Measurements from ENCODE around the gene PANX2. TPM values are rescaled to one million over a fixed set of nuclear protein-coding genes. Genes with fewer than 3 reads are reported as not detected.
"Not testable (repeated sequence)": the region's sequence is repeated elsewhere in the genome, so short reads cannot be mapped to it uniquely, and the experiment has no call there.

The PANX2 gene
- total RNA-seq, 1 experiment from 2014 or later: not detected

- H4K20me1 ChIP-seq (ENCODE audit: insufficient read depth, low read depth, low read length): no peaks in the 10 kb centered on the region
- no peak overlapping the region for H2AFZ ChIP-seq (ENCODE audit: low read length)
- no peak overlapping the region for H3K4me3 ChIP-seq (ENCODE audit: low read length)
- no peaks in the 10 kb centered on the region for H3K9me3 ChIP-seq (ENCODE audit: low read length)
- H3K27me3 ChIP-seq (ENCODE audit: low read length): no peaks in the 10 kb centered on the region
- H3K4me1 ChIP-seq (ENCODE audit: low read length): peaks cover 3% of the 10 kb centered on the region; the same call in 1 of the 2 replicates
- no peaks in the 10 kb centered on the region for H3K79me2 ChIP-seq (ENCODE audit: low read length)
- H3K27ac ChIP-seq (ENCODE audit: low read length): no peak overlapping the region
- H3K9me2 ChIP-seq (replicated peaks; ENCODE audit: insufficient read depth, low read length): no peaks in the 10 kb centered on the region
- no peak overlapping the region for H3K9ac ChIP-seq (ENCODE audit: low read length)
- DNase-seq: no peak
- no peak overlapping the region for H3K4me2 ChIP-seq (ENCODE audit: low read depth, low read length, poor library complexity, severe bottlenecking)
- H3K36me3 ChIP-seq (ENCODE audit: insufficient read depth, low read length): no peaks in the 10 kb centered on the region
These were observed 27.4 kb upstream of the PANX2 start for GRCh38 chr22:50143096-50143495.

GRCh38 chr22:50144005-50144614 lies 26.4 kb upstream of the PANX2 start:
- Histone ChIP-seq H3K4me2 (ENCODE audit: low read depth, low read length, poor library complexity, severe bottlenecking) (no peak overlapping the region), H3K27ac (ENCODE audit: low read length) (no peak overlapping the region), H3K9me2 (replicated peaks; ENCODE audit: insufficient read depth, low read length) (no peaks in the 10 kb centered on the region), H2AFZ (ENCODE audit: low read length) (no peak overlapping the region), H3K9me3 (ENCODE audit: low read length) (no peaks in the 10 kb centered on the region), H3K4me1 (ENCODE audit: low read length) (peaks cover 6% of the 10 kb centered on the region), H3K27me3 (ENCODE audit: low read length) (no peaks in the 10 kb centered on the region), H3K4me3 (ENCODE audit: low read length) (no peak overlapping the region), H4K20me1 (ENCODE audit: insufficient read depth, low read depth, low read length) (no peaks in the 10 kb centered on the region), H3K9ac (ENCODE audit: low read length) (no peak overlapping the region), H3K36me3 (ENCODE audit: insufficient read depth, low read length) (no peaks in the 10 kb centered on the region), H3K79me2 (ENCODE audit: low read length) (no peaks in the 10 kb centered on the region)
- DNase-seq: no peak

- Histone ChIP-seq H4K20me1 (ENCODE audit: insufficient read depth, low read depth, low read length) (no peaks in the 10 kb centered on the region), H3K79me2 (ENCODE audit: low read length) (no peaks in the 10 kb centered on the region), H3K9ac (ENCODE audit: low read length) (no peak overlapping the region), H3K36me3 (ENCODE audit: insufficient read depth, low read length) (no peaks in the 10 kb centered on the region), H3K4me3 (ENCODE audit: low read length) (no peak overlapping the region), H3K27ac (ENCODE audit: low read length) (no peak overlapping the region), H3K4me1 (ENCODE audit: low read length) (peaks cover 11% of the 10 kb centered on the region), H3K9me3 (ENCODE audit: low read length) (no peaks in the 10 kb centered on the region), H3K9me2 (replicated peaks; ENCODE audit: insufficient read depth, low read length) (no peaks in the 10 kb centered on the region), H3K27me3 (ENCODE audit: low read length) (no peaks in the 10 kb centered on the region), H3K4me2 (ENCODE audit: low read depth, low read length, poor library complexity, severe bottlenecking) (no peak overlapping the region), H2AFZ (ENCODE audit: low read length) (no peak overlapping the region)
- DNase-seq: no peak
These were observed 24.7 kb upstream of the PANX2 start for GRCh38 chr22:50145721-50146438.

GRCh38 chr22:50146439-50147238 lies 23.9 kb upstream of the PANX2 start:
- no peak overlapping the region for H2AFZ ChIP-seq (ENCODE audit: low read length)
- peak; percentile 80 for DNase-seq
- H3K9me2 ChIP-seq (replicated peaks; ENCODE audit: insufficient read depth, low read length): no peaks in the 10 kb centered on the region
- H3K4me1 ChIP-seq (ENCODE audit: low read length): peaks cover 11% of the 10 kb centered on the region
- no peaks in the 10 kb centered on the region for H4K20me1 ChIP-seq (ENCODE audit: insufficient read depth, low read depth, low read length)
- H3K4me3 ChIP-seq (ENCODE audit: low read length): no peak overlapping the region
- no peaks in the 10 kb centered on the region for H3K9me3 ChIP-seq (ENCODE audit: low read length)
- no peak overlapping the region for H3K27ac ChIP-seq (ENCODE audit: low read length)
- no peaks in the 10 kb centered on the region for H3K36me3 ChIP-seq (ENCODE audit: insufficient read depth, low read length)
- H3K79me2 ChIP-seq (ENCODE audit: low read length): no peaks in the 10 kb centered on the region
- no peak overlapping the region for H3K4me2 ChIP-seq (ENCODE audit: low read depth, low read length, poor library complexity, severe bottlenecking)
- H3K27me3 ChIP-seq (ENCODE audit: low read length): no peaks in the 10 kb centered on the region
- no peak overlapping the region for H3K9ac ChIP-seq (ENCODE audit: low read length)

- not testable (repeated sequence) for H3K9me2 ChIP-seq (replicated peaks; ENCODE audit: insufficient read depth, low read length); H3K4me2 ChIP-seq (ENCODE audit: low read depth, low read length, poor library complexity, severe bottlenecking); H2AFZ ChIP-seq (ENCODE audit: low read length); H3K79me2 ChIP-seq (ENCODE audit: low read length); H3K9me3 ChIP-seq (ENCODE audit: low read length); DNase-seq; H3K27ac ChIP-seq (ENCODE audit: low read length); H3K36me3 ChIP-seq (ENCODE audit: insufficient read depth, low read length); H4K20me1 ChIP-seq (ENCODE audit: insufficient read depth, low read depth, low read length); H3K9ac ChIP-seq (ENCODE audit: low read length); H3K4me3 ChIP-seq (ENCODE audit: low read length); H3K27me3 ChIP-seq (ENCODE audit: low read length)
- peaks cover 11% of the 10 kb centered on the region for H3K4me1 ChIP-seq (ENCODE audit: low read length)
These were observed 23.0 kb upstream of the PANX2 start for GRCh38 chr22:50147258-50148165.

- Histone ChIP-seq H2AFZ (ENCODE audit: low read length) (no peak overlapping the region), H3K27me3 (ENCODE audit: low read length) (no peaks in the 10 kb centered on the region), H3K9ac (ENCODE audit: low read length) (no peak overlapping the region), H3K4me1 (ENCODE audit: low read length) (peaks cover 11% of the 10 kb centered on the region), H3K27ac (ENCODE audit: low read length) (no peak overlapping the region), H4K20me1 (ENCODE audit: insufficient read depth, low read depth, low read length) (no peaks in the 10 kb centered on the region), H3K9me2 (replicated peaks; ENCODE audit: insufficient read depth, low read length) (no peaks in the 10 kb centered on the region), H3K36me3 (ENCODE audit: insufficient read depth, low read length) (no peaks in the 10 kb centered on the region), H3K79me2 (ENCODE audit: low read length) (no peaks in the 10 kb centered on the region), H3K4me3 (ENCODE audit: low read length) (no peak overlapping the region), H3K4me2 (ENCODE audit: low read depth, low read length, poor library complexity, severe bottlenecking) (no peak overlapping the region), H3K9me3 (ENCODE audit: low read length) (no peaks in the 10 kb centered on the region)
- no peak for DNase-seq
These were observed 22.4 kb upstream of the PANX2 start for GRCh38 chr22:50148166-50148500.

DNA sequence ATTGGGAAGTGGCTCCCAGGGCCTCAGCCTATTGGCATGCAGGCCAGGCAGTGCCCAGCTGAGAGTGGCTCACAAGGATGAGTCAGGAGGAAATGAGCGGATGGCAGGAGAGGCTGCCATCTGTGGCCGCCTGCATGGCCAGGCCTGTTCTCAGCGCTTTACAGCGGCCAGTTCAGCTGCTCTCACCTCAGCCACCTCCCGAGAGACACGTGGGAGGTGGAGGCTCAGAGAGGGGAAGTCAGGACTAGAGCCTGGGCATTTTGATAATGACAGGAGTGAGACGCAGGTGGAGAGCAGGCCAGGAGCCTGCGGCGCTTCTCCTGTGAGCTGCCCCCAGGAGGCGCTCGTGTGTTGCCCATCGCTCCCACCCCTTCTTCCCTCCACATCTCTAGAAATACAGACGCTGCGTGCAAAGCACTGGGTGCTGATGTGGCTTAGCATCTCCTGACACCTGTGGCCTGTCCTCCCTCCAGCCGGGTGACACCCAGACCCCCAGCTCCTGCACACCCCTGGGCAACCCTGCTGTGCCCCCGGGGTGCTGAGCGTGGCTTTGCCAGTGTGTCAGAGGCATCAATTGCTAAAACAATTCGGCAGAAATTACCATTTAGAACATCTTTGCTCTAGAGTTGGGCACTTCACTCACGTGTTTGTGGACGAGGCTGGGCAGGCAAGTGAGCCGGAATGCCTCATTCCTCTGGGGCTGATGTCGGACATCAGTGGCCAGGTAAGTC lies 21.4 kb upstream of the PANX2 start:
- H3K4me3 ChIP-seq (ENCODE audit: low read length): no peak overlapping the region
- no peak overlapping the region for H3K27ac ChIP-seq (ENCODE audit: low read length)
- H3K79me2 ChIP-seq (ENCODE audit: low read length): no peaks in the 10 kb centered on the region
- peaks cover 11% of the 10 kb centered on the region for H3K4me1 ChIP-seq (ENCODE audit: low read length)
- H3K27me3 ChIP-seq (ENCODE audit: low read length): no peaks in the 10 kb centered on the region
- no peak overlapping the region for H3K9ac ChIP-seq (ENCODE audit: low read length)
- no peaks in the 10 kb centered on the region for H3K9me3 ChIP-seq (ENCODE audit: low read length)
- no peaks in the 10 kb centered on the region for H3K36me3 ChIP-seq (ENCODE audit: insufficient read depth, low read length)
- no peaks in the 10 kb centered on the region for H4K20me1 ChIP-seq (ENCODE audit: insufficient read depth, low read depth, low read length)
- H2AFZ ChIP-seq (ENCODE audit: low read length): no peak overlapping the region
- no peak overlapping the region for H3K4me2 ChIP-seq (ENCODE audit: low read depth, low read length, poor library complexity, severe bottlenecking)
- no peaks in the 10 kb centered on the region for H3K9me2 ChIP-seq (replicated peaks; ENCODE audit: insufficient read depth, low read length)
- peak; percentile 92 for DNase-seq

Data from Karpas-422 (cell line).